ENCODE data around the gene SLC23A2.
"Not testable (repeated sequence)": the region's sequence is repeated elsewhere in the genome, so short reads cannot be mapped to it uniquely, and the experiment has no call there.

Gene SLC23A2

DNA sequence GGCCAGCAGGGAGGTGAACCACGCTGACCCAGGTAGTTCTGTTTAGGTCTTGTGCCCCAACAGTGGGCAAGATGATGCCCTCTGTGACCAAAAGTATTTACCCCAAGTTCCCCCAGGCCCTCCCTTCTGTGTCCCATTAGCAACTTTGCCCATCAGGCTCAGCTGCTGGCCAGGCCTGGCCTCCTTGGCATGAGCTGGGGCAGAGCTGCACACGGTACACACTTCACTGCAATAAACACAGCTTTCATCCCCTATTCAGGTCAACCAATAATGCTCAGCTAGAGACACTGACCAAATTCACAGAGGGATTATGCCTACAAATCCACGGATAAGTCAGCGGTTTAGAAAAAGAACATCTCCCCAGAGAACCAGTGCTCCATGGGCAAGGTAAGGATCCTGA lies 103.7 kb downstream of the SLC23A2 start:
- DNase-seq, result no peak

DNA sequence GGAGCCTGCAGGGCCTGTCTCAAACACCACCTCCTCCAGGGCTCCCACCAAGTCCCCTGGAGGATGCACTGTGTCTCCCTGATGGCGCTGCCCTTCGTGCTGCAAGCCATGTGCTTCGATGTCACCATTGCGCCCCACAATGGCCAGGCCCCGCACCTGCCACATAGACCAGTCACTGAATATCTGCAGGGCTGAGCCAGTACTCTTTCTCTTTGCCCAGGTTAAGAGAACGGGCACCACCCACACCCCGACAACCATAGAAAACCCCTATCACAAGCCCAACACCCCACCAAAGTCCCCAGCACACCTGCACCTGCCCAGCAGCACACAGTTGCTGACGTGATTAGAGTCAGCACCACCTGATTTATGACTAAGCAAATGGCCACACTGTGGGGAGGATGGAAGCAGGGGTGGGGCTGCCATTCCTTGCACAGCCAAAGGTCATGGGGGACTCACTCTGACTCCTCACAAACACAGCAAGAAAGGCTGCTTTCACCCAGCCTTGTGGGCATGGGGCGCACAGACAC lies 104.3 kb downstream of the SLC23A2 start:
- DNase-seq, result peak; percentile 8

GRCh38 chr20:4896119-4896702 lies 105.1 kb downstream of the SLC23A2 start:
- no peak for DNase-seq

- no peak for DNase-seq
Measured at GRCh38 chr20:4894981-4895381, 106.3 kb downstream of the SLC23A2 start.

- DNase-seq, result no peak
Measured at GRCh38 chr20:4894409-4894808, 106.9 kb downstream of the SLC23A2 start.

GRCh38 chr20:4893709-4894108 lies 107.6 kb downstream of the SLC23A2 start:
- DNase-seq, result no peak

DNA sequence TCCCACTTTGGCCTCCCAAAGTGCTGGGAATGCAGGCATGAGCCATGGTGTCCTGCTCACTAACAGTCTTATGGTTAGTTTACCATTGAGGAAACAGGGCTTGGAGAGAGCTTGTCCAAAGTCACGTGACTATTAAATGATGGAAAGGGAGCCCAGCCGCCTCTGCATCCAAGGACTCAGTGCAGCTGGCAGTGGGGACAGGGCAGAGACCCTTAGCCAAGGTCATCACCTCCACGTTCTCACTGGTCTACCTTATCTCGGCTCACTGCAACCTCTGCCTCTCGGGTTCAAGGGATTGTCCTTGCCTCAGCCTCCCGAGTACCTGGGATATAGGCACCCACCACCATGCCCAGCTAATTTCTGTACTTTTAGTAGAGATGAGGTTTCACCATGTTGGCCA lies 109.3 kb downstream of the SLC23A2 start:
- no peak for DNase-seq

GRCh38 chr20:4891190-4891763 lies 110.0 kb downstream of the SLC23A2 start:
- no peak for DNase-seq

DNA sequence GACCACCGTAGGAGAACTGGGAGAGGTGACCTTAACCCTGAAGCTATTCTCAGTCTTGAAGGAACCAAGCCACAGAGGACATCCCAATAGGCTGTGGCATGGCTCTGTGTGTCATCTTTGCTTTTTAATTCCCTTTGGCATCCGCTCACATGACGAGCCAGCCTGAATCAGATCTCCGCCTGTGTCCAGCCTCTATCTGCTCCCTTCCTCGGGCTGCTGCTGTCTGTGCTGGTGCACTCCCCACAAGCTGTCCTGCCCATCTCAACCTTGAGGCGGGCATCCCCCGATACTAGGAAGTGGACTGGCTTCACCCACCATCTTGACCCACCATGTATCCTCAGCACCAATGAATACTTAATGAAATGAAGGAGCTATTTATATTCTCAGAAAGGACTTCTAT lies 111.9 kb downstream of the SLC23A2 start:
- no peak for DNase-seq

- no peak for DNase-seq
Measured at GRCh38 chr20:4887586-4887985, 113.7 kb downstream of the SLC23A2 start.

DNA sequence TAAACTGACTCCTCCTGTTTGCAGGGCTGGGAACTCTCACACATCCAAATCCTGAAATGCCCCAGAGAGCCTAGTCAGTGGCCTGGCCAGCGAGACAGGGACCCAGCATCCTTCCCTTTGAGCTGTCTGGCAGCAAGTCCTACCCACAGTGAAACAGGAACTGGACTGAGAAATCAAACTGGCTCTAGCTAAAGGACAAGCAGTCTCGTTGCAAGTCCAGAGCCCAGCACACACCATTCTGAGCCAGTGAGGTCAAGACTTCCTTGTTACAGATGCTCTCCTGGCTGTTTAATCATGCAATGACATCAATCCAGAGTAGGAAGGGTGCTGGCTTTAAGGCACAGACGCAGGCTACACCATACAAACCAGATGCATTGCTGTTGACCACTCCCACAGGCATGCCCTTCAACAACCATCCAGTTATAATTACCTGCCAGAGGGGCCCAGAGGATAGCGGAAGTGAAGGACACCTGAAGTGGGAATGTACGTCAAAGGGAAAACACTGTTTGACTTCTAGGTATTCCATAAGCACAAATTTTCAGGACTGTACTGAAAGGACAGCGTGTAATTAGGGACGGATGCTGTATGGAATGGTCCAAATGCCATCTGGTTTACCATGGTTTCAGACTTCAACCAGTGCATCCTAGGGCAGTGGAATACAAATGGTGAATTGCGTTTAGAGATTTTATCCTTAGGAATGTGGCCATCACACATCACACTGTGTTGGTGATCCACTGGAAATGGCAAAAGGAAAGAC lies 114.4 kb downstream of the SLC23A2 start:
- no peak for DNase-seq

GRCh38 chr20:4885877-4886276 lies 115.4 kb downstream of the SLC23A2 start:
- no peak for DNase-seq

- no peak for DNase-seq
Measured at GRCh38 chr20:4883546-4883945, 117.8 kb downstream of the SLC23A2 start.

GRCh38 chr20:4883051-4883450 lies 118.3 kb downstream of the SLC23A2 start:
- no peak for DNase-seq

GRCh38 chr20:4881006-4881730 lies 120.1 kb downstream of the SLC23A2 start:
- no peak for DNase-seq

DNA sequence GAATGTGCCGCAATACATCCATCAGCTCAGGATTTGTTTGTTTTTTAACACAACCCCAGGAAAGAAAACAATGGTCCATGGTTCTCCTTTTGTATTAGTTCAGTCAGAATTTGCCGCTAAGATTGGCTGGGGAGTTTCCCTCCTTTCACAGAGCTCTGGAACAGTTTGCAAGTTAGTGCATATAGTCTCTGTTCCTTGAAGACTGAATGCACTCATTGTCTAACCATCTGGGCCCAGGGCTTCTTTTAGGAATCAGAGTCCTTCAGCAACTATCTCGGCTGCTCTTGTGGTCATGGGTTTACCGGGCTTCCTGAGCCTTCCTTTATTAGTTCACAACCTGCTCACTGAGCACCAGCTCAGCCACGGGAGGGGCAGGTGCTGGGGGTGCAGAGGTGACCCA lies 121.3 kb downstream of the SLC23A2 start:
- DNase-seq, result no peak

DNA sequence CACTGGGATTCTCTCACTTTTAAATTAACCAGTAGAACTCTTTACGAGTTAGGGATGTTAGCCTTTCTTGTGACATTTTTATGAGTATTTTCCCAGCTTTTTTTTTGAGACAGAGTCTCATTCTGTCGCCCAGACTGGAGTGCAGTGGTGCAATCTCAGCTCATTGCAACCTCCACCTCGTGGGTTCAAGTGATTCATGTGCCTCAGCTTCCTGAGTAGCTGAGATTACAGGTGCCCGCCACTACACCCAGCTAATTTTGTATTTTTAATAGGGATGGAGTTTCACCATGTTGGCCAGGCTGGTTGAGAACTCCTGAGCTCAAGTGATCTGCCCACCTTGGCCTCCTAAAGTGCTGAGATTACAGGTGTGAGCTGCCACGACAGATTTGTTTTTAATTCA lies 123.2 kb downstream of the SLC23A2 start:
- not testable (repeated sequence) for DNase-seq

GRCh38 chr20:4876731-4877130 lies 124.6 kb downstream of the SLC23A2 start:
- DNase-seq, result no peak

- DNase-seq, result no peak
Measured at GRCh38 chr20:4876301-4876700, 125.0 kb downstream of the SLC23A2 start.

- no peak for DNase-seq
Measured at GRCh38 chr20:4875578-4876067, 125.7 kb downstream of the SLC23A2 start.

- no peak for DNase-seq
Measured at GRCh38 chr20:4873396-4873795, 127.9 kb downstream of the SLC23A2 start.

DNA sequence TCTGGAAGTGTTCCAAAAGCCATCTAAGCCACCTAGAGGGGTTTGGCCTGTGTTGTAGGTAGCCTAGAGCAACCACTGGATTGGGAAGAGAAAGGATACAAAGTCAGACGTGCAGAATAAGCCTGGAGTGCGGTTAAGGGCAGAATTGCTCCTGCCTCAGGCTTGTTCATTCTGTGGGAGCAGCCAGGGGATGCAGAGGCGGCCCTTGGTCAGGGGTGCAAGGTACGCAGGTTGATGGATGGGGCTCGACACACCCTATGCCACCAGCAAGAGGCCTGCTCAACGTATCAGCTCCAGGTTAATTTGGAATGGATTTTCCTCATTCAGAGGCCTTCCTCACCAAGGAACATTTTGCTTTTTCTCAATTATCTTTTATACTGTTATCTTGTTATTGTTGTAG lies 129.8 kb downstream of the SLC23A2 start:
- DNase-seq, result no peak

DNA sequence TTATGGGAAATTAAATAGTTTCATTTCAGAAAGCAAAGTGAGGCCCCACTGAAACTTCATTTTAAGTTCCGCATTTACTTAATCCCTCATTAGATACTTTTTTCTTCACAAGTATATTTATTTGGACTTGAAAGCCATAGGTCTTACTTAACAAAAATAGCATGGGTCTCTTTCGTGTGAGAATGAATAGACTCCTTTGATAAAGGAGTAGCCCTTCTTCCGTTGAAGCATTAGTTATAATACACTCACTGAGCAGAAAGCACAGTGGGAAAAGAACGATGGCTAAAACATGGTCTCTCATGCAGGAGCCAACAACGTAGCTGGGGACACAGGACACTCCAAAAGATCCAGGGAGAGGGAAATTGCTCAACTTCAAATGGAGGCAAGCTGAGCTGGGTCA lies 130.4 kb downstream of the SLC23A2 start:
- no peak for DNase-seq

Data from CD4-positive, alpha-beta T cell treated with Interleukin-12 subunit alpha and Interleukin-12 subunit beta, for 1 hour (primary cell).